GM21529 (cell line): ENCODE measurements around the gene PEX16.

Source experiments
- ATAC-seq: cut with Tn5 transposase; IDR thresholded peaks from one replicate; pipeline ENCODE4 v1.9.1; 2021; ENCODE audit not compliant: unreplicated experiment

Gene PEX16

DNA sequence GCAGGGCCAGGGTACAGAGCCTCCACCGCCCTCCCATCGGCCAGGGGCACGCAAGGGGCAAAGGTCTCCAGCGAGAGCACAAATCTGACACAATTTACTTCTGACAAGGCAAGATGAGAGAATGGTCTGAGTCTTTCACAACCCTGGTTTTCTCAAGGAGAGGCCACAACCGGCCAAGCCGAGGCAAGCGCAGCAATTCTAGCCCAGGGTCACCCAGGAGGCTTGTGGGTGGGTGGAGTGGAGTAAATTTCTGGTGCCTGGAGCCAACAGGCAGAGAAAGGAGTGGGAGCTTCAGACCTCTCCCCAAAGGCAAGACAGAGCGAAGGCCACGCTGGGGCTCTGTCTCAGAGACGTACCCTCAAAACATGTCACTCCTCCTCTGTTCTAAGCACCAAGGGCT is 14.1 kb upstream of the PEX16 start:
- no peak for ATAC-seq

DNA sequence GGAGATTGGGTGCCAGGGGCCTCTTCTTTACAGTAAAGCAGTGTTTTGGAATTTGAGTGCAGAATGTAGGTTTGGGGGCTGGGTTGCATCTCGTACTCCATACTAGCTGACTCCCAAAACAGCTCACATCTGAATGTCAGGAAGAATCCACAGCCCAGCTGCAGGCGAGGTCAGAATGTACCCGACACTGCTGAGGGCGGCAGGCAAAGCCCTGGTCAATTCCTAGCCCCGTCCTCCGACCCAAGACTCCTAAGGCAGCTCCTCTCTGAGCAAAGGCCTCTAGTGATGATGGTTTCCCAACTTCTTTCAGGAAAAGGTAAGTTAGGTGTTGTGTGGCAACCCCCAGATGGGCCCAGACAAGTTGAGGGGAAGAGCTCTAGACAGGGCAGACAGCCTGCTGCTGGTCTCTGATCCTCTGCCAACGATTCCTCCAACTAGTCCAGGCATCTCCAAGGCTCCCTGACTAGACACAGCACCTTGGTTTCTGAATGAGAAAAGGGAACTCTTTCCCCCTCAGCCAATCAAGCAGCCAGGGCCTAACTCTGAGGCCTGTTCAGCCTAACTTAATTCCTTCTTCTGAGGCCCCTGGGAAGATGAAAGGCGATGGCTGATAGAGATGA is 13.4 kb upstream of the PEX16 start:
- no peak for ATAC-seq

DNA sequence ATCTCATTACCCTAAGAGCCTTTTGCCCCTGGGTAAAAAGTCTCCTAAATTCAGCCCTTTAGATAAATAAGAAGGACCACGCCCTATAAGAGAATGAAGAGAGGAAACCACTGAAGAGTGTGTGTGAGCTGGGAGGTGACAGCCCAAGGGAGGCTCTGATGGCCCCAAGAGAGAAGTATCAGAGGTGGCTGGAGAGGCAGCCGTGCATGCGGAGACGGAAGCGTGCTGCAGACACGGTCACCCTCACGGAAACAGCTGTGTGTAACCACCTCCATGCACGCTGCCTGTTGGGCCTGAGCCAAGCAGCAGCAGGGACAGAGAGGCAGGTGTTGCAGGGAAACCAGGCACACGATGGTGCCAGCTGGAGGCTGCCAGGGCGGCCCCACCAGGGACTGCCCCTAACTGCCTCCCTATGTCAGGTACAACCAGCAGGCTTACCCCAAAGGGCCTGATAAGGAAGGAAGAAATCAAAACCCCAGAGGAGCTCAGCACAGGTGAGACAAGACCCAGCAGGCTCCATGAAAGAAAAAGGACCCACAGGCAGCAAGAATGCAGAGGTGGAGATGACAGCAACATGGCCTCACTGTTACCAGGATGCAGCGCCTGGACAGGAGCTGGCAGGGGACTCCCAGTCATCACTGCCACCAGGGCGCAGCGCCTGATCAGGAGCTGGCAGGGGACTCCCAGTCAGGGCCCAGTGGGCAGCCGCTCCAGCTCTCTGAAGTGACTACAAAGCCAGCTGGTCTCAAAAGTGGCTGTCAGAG is 12.5 kb upstream of the PEX16 start:
- ATAC-seq: peak; percentile 94

DNA sequence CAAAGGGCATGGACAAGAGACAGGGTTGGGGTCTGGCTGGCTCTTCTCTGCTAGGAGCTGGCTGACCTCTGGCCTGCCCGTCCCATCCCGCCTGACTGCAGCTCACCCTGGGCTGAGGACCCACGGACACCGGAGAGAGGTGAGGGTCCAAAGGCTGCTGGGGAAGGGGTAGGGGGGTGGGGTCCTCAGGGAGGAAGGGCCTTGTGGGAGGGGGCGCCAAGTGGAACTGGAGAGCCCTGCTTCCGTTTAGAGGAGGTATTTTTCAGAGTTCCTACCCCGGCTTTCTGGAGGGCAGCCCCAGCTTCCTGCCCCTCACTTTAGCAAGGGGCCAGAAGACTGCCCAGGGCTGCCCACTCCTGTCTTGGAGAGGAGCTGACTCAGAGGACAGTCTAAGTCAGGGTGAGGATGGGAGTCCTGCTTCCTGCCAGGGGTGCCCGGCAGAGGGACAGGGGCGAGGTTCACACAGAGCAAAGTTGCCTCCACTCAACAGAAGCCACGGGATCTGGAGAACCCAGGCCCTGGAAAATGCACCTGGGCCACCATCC is 11.9 kb upstream of the PEX16 start:
- peak; percentile 9 for ATAC-seq

DNA sequence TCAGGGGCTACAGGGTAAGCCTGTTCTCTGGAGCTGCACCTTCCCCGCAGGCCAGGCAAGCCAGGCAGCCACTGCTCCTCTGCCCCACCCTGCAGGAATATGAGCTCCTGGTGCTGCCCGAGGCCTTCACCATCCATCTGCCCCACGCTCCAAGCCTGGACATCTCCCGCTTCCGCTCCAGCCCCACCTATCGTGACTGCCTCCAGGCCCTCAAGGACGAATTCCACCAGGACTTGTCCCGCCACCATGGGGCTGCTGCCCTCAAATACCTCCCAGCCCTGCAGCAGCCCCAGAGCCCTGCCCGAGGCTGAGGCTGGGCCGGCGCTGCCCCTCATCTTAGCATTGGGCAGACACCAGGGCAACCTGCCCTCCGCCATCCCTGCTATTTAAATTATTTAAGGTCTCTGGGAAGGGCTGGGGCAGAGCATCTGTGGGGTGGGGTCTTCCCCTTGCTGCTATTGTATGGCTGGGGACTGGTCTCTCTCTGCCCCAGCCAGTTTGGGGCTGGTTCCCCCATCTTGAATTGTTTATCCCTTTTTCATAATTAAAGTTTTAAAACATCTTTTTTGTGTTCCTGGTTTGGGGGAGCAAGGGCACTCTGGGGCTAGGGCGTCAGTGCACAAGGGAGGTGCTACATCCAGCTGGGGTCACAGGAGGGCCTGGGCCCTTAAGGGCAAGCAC is 11.0 kb upstream of the PEX16 start:
- no peak for ATAC-seq

DNA sequence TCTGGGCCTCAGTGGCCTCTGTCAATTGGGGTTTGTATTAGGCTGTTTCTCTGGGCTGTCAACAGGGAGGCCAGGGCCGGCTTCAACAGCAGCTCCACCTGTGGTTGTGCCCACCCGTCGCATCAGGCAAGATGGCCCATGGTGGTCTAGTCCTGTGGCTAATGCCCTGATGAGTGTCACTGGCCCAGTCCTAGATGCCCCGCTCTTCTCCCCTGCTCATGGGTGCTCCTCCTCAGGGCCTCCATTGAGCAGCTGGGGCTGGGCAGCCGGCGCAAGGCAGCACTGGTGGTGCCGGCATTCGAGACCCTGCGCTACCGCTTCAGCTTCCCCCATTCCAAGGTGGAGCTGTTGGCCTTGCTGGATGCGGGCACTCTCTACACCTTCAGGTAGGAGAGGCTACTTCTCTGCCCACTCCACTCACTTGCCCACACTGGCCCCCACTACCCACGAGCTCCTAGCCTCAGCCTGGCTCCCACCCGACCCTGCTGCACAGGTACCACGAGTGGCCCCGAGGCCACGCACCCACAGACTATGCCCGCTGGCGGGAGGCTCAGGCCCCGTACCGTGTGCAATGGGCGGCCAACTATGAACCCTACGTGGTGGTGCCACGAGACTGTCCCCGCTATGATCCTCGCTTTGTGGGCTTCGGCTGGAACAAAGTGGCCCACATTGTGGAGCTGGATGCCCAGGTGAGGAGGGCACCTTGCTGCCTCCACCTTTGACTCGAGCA is 10.2 kb upstream of the PEX16 start:
- no peak for ATAC-seq

DNA sequence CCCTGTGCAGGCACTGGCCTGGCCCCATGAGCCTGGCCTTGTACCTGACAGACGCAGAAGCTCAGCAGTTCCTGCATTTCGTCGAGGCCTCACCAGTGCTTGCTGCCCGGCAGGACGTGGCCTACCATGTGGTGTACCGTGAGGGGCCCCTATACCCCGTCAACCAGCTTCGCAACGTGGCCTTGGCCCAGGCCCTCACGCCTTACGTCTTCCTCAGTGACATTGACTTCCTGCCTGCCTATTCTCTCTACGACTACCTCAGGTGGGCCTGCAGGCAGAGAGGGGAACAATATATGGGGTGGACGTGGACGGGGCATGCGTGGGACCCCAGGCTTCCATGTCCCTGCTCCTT is 9.6 kb upstream of the PEX16 start:
- no peak for ATAC-seq

DNA sequence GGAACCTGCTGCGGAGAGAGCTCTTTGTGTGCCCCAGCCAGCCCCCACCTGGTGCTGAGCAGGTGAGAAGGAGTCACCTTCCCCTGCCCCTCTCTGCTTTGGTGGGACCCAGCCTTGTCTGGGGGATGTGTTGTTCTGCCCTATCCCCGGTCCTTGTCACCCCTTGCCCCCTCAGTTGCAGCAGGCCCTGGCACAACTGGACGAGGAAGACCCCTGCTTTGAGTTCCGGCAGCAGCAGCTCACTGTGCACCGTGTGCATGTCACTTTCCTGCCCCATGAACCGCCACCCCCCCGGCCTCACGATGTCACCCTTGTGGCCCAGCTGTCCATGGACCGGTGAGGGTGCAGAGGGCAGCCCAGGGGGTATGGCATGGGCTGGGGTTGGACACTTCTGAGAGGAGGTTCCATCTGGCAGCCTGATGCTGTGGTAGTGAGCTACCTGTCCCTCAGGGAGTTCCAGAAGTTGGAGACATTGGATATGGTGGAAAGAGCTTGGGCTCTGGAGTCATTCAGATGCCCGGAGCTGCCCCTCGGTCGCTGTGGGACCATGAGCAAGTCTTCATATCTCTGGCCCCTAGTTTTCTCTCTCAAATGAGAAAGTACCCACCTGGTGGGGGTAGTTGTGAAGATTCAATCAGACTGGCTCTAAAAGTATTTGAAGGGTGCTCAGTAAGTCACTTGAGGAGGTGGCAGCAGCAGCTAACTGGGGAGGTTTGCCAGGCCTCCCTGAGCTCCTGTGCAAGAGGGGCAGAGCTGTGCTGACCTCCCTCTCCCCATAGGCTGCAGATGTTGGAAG is 9.1 kb upstream of the PEX16 start:
- no peak for ATAC-seq

DNA sequence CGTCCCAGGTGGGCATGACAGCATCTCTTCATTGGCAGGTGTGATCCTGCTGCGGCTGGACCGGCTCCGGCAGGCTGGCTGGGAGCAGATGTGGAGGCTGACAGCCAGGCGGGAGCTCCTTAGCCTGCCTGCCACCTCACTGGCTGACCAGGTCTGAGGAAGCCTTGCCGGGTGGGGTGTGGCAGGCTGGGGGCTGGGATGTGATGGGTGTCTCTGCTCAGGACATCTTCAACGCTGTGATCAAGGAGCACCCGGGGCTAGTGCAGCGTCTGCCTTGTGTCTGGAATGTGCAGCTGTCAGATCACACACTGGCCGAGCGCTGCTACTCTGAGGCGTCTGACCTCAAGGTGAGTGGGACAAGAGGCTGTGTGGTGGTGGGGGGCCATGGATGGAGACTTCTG is 8.3 kb upstream of the PEX16 start:
- ATAC-seq: no peak

DNA sequence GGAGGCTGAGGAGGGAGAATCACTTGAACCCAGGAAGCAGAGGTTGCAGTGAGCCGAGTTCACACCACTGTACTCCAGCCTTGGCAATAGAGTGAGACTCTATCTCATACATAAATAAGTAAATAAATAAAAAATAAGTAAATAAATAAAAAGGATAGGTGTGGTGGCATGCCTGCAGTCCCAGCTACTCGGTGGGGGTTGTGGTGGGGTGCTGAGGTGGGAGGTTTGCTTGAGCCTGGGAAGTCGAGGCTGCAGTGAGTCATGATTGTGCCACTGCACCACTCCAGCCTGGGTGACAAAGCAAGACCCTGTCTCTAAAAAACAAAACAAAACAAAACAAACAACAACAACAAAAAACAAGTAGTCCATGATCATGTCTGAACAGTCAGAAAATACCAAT is 7.9 kb upstream of the PEX16 start:
- no peak for ATAC-seq

DNA sequence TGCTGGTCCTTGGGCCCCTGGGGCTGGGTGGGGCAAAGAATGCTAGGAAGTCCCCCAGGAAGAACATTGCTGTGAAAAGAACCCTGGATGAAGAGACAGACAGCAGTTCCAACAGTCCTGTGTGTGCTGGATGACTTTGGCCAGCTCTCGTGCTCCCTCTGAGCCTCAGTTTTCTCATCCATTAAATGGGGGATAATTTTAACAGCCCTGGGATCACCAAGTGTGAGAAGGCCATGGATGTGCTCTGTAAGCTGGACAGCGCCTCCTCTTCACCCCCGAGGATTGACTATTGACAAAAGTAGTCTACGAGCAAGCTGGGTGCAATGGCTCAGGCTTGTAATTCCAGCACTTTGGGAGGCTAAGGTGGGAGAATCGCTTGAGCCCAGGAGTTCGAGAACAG is 7.2 kb upstream of the PEX16 start:
- ATAC-seq: no peak

DNA sequence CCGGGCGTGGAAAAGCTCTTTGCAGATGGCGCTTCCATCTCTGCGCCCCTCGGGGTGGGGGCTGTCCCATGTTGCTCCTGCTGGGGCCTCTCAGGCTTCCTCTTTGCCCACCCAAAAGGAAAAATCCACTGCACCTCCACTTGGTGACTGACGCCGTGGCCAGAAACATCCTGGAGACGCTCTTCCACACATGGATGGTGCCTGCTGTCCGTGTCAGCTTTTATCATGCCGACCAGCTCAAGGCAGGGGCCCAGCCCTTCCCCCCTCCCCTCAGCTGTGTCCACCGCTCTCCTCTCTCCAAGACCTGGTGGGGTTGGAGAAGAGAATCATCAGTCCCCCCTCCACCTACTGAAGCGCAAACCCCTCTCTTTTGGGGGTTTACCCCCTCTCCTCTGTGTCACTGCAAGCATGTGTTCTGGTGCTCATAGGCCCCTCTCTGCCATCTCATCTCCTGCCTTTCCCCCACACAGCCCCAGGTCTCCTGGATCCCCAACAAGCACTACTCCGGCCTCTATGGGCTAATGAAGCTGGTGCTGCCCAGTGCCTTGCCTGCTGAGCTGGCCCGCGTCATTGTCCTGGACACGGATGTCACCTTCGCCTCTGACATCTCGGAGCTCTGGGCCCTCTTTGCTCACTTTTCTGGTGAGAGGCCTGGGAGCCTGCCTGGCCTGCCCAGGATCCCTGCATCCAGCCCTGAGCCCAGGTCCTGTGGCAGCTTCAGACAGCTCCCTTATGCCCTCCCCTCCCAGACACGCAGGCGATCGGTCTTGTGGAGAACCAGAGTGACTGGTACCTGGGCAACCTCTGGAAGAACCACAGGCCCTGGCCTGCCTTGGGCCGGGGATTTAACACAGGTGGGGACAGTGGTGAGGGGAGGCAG is 6.6 kb upstream of the PEX16 start:
- no peak for ATAC-seq

DNA sequence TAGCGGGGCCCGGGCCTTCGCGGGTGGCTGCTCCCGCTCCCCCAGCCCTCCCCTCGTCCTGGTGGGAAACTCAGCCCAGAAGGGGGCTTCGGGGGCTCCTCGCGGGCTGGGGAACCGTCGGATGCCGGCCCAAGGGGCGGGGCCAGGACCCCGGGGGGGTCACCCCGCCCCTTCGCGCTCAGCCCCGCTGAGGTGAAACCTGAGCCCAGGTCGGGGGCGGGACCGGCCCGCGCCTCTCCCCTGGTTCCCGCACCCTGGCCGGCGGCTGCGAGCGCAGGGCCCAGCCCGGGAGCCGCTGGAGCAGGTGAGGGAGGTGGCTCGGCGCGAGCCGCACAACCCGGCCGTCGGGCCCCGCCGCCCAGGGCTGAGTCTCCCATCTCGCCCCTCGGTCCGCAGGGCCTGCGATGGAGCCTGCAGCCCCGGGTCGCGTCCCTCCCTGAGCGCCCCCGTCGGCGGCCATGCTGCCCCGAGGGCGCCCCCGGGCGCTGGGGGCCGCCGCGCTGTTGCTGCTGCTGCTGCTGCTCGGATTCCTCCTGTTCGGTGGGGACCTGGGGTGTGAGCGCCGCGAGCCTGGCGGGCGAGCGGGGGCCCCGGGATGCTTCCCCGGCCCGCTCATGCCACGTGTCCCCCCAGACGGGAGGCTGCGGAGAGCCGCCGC is 4.9 kb upstream of the PEX16 start, which contains the start of gene LARGE2:
LARGE2 (plus strand) TSS at position 232 of the 658 bp plus-strand sequence; CDS start at position 459, 227 bp downstream.
- ATAC-seq: no peak

DNA sequence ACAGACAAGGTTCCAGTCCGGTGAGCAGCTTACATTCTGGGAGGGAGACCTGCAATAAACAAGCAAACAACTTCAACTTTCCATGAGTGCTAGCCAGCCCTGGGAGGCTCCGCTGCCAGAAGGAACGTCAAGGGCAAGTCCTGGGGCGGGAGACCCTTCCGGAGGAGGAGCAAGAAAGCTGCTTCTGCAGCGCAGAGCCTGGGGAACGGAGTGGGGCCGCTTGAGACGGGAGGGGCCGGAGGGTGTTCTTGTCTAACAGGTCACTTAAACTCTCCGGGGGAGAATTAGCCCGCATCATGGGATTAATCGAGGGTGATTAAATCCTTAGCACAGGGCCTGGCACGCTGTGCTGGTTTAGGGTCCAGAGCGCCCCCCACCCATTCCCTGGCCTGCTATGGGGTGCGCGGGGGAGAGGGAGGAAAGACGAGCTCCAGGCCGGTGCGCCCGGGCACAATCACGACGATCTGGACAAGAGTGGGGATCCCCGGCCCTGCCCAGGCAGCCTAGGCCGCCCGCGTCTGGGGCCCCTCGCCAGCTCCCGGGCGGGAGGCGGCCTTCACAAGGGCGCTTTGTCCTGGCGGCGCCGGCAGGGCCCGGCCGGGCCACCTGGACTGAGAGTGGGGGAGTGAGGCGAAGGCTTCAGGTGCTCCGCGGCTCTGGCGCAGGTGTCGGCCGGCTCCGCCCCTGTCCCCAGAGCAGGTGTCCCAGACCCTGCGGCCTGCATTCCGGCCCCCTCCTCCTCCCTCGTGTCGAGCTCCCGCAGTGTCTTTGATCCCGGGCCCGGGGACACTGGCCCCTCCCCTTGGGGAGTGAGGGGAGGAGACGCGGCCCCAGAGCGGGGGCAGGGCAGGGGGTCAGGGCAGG is 4.1 kb upstream of the PEX16 start:
- no peak for ATAC-seq

DNA sequence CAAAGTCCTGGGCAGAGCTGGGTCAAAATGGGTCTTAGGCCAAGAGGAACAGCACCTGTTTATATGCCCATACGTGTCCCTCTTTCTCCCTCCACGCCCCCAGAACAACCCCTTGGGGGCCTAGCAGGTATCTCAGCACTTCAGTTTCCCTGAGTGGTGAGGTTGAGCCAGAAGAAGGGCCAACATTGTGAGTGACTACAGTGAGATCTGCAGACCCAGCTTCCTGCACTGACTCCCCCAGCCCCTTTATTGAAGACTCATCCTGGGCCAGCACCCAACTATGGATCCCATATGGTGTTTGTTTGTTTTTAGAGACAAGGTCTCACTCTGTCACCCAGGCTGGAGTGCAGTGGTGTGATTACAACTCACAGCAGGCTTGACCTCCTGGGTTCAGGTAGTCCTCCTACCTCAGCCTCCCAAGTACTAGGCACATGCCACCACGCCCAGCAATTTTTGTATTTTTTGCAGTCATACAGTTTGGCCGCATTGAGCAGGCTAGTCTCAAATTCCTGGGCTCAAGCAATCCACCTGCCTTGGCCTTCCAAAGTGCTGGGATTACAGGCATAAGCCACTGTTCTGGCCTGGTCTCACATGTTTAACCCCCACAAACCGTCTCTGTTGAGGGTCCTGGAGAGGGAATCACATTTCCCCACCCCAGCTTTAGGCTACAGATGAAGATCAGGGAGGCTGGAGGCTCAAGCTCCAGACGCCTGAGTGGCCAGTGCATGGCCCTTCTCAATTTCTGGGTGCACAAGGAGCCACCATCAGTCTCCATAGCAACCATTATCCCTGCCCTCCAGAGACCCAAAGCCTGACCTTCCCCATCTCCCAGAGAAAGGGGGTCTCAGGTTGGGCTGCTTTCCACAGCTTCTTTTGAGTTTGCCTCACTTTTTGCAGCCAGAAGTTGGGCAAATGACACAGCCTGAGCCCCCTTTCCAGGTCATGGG is 3.1 kb upstream of the PEX16 start:
- no peak for ATAC-seq

DNA sequence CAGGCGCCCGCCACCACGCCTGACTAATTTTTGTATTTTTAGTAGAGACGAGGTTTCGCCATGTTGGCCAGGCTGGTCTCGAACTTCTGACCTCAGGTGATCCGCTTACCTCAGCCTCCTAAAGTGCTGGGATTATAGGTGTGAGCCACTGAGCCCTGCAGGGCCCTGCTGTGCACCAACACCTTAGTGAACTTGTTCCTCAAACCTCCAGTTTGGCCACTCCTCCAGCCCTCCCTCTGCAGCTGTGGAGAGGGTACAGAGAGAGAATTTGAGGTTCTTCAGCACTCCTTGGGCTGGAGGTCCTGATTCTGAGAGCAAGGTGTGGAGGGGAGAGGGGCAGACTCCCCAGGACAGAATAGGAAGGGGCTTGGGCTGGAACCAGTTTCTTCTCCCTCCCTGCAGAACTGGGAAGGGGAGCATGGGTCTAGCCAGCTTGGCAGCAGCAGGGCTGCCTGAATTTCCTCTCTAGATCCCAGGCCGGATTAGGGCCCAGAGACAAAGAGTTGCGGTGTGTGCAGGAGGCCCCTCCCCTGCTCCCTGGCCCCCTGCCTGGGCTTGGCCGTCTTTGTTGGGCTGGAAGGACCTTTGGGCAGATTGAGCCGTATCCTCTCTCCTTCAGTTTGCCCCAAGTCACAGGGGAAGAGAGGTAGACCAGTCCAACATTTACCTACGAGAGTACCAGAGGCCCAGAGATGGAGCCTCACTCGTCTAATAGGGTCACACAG is 2.3 kb upstream of the PEX16 start:
- no peak for ATAC-seq
